ENCODE results near the gene C10orf105. TPM values are rescaled to one million over a fixed set of nuclear protein-coding genes. Genes with fewer than 3 reads are reported as not detected.

C10orf105 gene
- total RNA-seq, 2 experiments from 2014 or later = 0.25 to 0.36 TPM

DNA sequence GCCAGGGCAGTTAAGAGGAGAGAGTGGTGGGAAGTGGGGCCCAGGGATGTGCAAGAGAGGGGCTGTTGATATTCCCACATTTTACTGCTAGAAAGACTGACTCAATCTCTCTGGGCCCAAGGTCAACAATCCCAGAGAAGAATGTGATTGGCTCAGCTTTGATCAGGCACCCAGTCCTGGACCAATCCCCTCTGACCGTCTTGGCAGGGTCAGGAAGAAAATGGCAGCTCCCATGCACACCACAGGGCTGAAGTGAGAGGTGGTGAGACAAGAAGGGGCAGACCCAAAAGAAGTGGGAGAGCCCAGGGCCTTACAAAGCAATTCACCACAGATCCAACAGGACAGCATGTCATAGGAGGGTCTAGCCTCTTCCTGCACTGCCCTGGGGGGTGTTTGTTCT is 3.3 kb upstream of the C10orf105 start:
- Histone ChIP-seq H3K36me3 (ENCODE audit: insufficient read depth, low read length) (no peaks in the 10 kb centered on the region), H3K4me3 (ENCODE audit: low read length) (no peak overlapping the region), H3K27ac (ENCODE audit: low read depth in 1 of 2, low read length in 2 of 2) (no peak overlapping the region), H3K4me1 (ENCODE audit: insufficient read depth, low read length) (peaks cover 90% of the 10 kb centered on the region), H3K9me3 (ENCODE audit: control insufficient read depth in 1 of 2, insufficient read depth in 1 of 2, low read length in 2 of 2) (no peaks in the 10 kb centered on the region), H3K27me3 (ENCODE audit: control insufficient read depth in 1 of 2, insufficient read depth in 2 of 2, low read length in 2 of 2) (no peaks in the 10 kb centered on the region)
- Mint-ChIP-seq H3K36me3 (ENCODE audit: low read depth) (no peaks in the 10 kb centered on the region), H3K27me3 (no peaks in the 10 kb centered on the region), H3K27ac (peak overlapping the region; percentile 69), H3K9me3 (no peaks in the 10 kb centered on the region), H3K4me1 (ENCODE audit: low read depth) (peaks cover 55% of the 10 kb centered on the region), H3K4me3 (peak overlapping the region; percentile 34)
- ChIA-PET CTCF (interaction anchor here (1.1 kb wide), 1 partner anchor 51 kb away, joined by 4 read pairs; the partner anchor contains the start of gene VSIR), POLR2A (interaction anchor here (0.8 to 1.5 kb wide), 4 partner anchors 20 to 128 kb away, joined by 3 to 5 read pairs (median 3); partner anchors contain the start of genes PSAP and VSIR)
- ATAC-seq (ENCODE audit: poor library complexity) = no peak
- intact Hi-C loops (cut with DNase I, micrococcal nuclease) = no loop called here
- DNase-seq = no peak
- TF ChIP-seq, protein P1, sequence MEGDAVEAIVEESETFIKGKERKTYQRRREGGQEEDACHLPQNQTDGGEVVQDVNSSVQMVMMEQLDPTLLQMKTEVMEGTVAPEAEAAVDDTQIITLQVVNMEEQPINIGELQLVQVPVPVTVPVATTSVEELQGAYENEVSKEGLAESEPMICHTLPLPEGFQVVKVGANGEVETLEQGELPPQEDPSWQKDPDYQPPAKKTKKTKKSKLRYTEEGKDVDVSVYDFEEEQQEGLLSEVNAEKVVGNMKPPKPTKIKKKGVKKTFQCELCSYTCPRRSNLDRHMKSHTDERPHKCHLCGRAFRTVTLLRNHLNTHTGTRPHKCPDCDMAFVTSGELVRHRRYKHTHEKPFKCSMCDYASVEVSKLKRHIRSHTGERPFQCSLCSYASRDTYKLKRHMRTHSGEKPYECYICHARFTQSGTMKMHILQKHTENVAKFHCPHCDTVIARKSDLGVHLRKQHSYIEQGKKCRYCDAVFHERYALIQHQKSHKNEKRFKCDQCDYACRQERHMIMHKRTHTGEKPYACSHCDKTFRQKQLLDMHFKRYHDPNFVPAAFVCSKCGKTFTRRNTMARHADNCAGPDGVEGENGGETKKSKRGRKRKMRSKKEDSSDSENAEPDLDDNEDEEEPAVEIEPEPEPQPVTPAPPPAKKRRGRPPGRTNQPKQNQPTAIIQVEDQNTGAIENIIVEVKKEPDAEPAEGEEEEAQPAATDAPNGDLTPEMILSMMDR (IDR thresholded peaks at IDR 0.05) = no peak

DNA sequence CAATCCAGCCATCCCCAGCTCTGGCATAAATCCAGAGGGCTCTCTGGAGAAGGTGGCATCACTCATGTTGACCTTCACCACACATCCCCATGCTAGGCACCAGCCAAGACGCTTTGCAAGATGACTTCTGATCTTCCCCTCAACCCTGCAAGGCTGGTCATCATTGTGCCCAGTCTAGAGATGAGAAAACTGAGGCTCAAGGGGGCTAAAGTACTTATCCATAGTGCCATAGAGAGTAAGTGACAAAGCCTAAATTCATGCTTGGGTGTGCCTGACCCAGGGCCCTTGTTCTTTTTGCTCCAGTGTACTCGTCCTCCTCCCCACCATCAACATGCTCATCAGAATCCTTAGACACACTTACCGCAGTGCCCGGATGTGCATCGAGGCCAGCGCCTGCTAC is 1.7 kb upstream of the C10orf105 start:
- H3K9me3 ChIP-seq (ENCODE audit: control insufficient read depth in 1 of 2, insufficient read depth in 1 of 2, low read length in 2 of 2) = no peaks in the 10 kb centered on the region
- H3K27me3 ChIP-seq (ENCODE audit: control insufficient read depth in 1 of 2, insufficient read depth in 2 of 2, low read length in 2 of 2) = no peaks in the 10 kb centered on the region
- Mint-ChIP-seq H3K36me3 (ENCODE audit: low read depth) (no peaks in the 10 kb centered on the region), H3K4me1 (ENCODE audit: low read depth) (peaks cover 45% of the 10 kb centered on the region), H3K27ac (peak overlapping the region; percentile 69), H3K4me3 (no peak overlapping the region), H3K27me3 (no peaks in the 10 kb centered on the region), H3K9me3 (no peaks in the 10 kb centered on the region)
- no peak overlapping the region for H3K27ac ChIP-seq (ENCODE audit: low read depth in 1 of 2, low read length in 2 of 2)
- no peak for ATAC-seq (ENCODE audit: poor library complexity)
- no peak for DNase-seq
- peaks cover 89% of the 10 kb centered on the region for H3K4me1 ChIP-seq (ENCODE audit: insufficient read depth, low read length)
- ChIA-PET POLR2A (interaction anchor here (1.5 kb wide), 1 partner anchor 28 kb away, joined by 4 read pairs; no protein-coding TSS in a partner anchor), CTCF (interaction anchor here (1.7 kb wide), 1 partner anchor 13 kb away, joined by 6 read pairs; no protein-coding TSS in a partner anchor)
- no peaks in the 10 kb centered on the region for H3K36me3 ChIP-seq (ENCODE audit: insufficient read depth, low read length)
- TF ChIP-seq, protein P1 (IDR thresholded peaks at IDR 0.05) = no peak
- H3K4me3 ChIP-seq (ENCODE audit: low read length) = no peak overlapping the region
- intact Hi-C loops (cut with DNase I, micrococcal nuclease) = no loop called here

DNA sequence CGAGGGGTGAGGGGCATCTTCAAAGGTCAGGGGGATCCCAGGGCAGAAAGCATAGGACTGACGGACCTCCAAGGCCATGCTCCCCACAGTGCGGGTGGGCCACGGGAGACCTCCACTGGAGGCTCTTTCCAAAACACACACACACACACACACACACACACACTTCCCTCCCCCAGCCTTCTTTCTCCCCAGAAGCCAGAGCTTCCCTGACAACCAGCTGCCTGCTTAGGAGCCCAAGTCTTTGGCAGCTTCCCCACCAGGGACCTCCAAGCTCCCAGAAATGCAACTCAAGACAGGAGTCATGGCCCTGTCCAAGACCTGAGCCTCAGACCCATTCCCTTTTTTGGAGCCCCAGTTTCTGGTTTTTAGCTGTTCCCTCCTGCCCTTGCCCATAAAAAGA is 710 bp upstream of the C10orf105 start:
- Mint-ChIP-seq H3K4me3 (no peak overlapping the region), H3K36me3 (ENCODE audit: low read depth) (no peaks in the 10 kb centered on the region), H3K4me1 (ENCODE audit: low read depth) (peaks cover 45% of the 10 kb centered on the region), H3K27me3 (no peaks in the 10 kb centered on the region), H3K27ac (no peak overlapping the region), H3K9me3 (no peaks in the 10 kb centered on the region)
- Histone ChIP-seq H3K36me3 (ENCODE audit: insufficient read depth, low read length) (no peaks in the 10 kb centered on the region), H3K27ac (ENCODE audit: low read depth in 1 of 2, low read length in 2 of 2) (no peak overlapping the region), H3K4me3 (ENCODE audit: low read length) (no peak overlapping the region), H3K27me3 (ENCODE audit: control insufficient read depth in 1 of 2, insufficient read depth in 2 of 2, low read length in 2 of 2) (no peaks in the 10 kb centered on the region), H3K9me3 (ENCODE audit: control insufficient read depth in 1 of 2, insufficient read depth in 1 of 2, low read length in 2 of 2) (no peaks in the 10 kb centered on the region), H3K4me1 (ENCODE audit: insufficient read depth, low read length) (peaks cover 89% of the 10 kb centered on the region)
- CTCF ChIA-PET = interaction anchor here (1.7 kb wide), 1 partner anchor 12 kb away, joined by 6 read pairs; no protein-coding TSS in a partner anchor
- POLR2A ChIA-PET = interaction anchor here (1.5 kb wide), 1 partner anchor 29 kb away, joined by 4 read pairs; no protein-coding TSS in a partner anchor
- DNase-seq (no peak), ATAC-seq (ENCODE audit: poor library complexity) (no peak)
- TF ChIP-seq, protein P1 (IDR thresholded peaks at IDR 0.05) = no peak
- intact Hi-C loops (cut with DNase I, micrococcal nuclease) = no loop called here
